H1 (cell line): ENCODE data around the gene SLC22A23. TPM values are rescaled to one million over a fixed set of nuclear protein-coding genes. Genes with fewer than 3 reads are reported as not detected.

Experiments
- polyA plus RNA-seq, 7 experiments: library from polyadenylated mRNA; depleted of rRNA in 3 of 7; stranded (reverse) in 5 of 7; unstranded in 2 of 7; fragments of >200 nt in 5 of 7; fragments of 200-250 nt in 2 of 7; gene quantifications; 1 replicate in 5 of 7; 2 replicates in 1 of 7; 4 replicates in 1 of 7; pipeline versions ENCODE4 v1.2.1 to v1.2.3, GENCODE V29; 2011 to 2013; ENCODE audit warnings: missing spikeins in 2 of 7, mixed read lengths in 2 of 7
- total RNA-seq: library from RNA; stranded (reverse); fragmentation: NEBNext Ultra II Directional; extraction: Animal tissue kit (Norgen Biotek cat#: 25700); gene quantifications from 2 replicates; pipeline ENCODE4 v1.2.1, GENCODE V29; 2021
- TF ChIP-seq, protein P1 (sequence below): IDR thresholded peaks from 2 replicates; pipeline ENCODE4 v1.6.1; 2011; ENCODE audit warnings: low read length, improper control_type of control experiment

The SLC22A23 gene
- total and polyA plus RNA-seq, 2 of the 8 experiments (the other 6 are each of a cell fraction or from before 2014, with no cell fraction given), result 9.9 to 38.4 TPM

DNA sequence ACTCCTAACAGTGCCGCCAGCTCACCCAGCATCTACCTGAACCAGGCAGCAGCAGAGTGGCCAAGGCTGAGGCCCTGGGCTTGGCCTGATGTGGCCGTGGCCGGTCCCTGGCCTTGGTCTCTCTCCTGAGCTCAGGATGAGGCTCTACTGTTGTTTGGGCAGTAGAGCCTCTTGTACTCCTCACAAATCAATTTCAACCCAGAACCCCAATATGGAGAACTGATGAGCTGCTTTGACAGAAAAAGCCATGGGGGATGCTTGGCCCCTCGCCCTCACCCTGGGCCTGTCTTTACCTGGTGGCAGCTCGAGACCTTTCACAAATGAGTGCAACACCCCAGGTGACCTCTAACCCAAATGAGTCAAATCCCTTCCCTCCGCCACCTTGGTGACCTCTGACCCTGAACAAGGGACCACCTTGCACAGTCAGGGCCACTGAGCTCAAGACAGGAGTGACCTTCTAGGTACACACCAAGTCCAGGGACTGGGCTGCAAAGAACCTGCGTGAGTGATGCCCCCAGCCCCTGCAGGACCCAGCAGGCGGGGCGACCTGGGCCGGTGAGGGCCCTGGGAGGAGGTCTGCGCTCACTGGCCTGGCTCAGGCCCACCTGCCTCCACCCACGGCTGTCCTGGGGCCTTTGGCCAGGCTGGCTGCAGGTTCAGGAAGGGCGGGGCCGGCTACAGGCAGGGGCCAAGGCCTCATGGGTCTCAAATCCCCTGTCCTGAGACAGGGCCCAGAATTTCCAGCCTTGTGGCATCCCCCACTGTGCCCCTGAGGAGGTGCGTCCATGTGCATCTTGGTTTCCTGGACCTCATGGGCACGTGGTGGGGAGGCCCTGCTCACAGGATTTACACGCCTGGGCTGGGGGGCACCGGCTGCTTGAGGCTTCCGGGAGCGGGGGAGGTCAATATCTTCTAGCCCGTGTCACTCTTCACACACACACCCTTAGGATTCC lies 167.9 kb downstream of the SLC22A23 start (continued):
- TF ChIP-seq, protein P1, sequence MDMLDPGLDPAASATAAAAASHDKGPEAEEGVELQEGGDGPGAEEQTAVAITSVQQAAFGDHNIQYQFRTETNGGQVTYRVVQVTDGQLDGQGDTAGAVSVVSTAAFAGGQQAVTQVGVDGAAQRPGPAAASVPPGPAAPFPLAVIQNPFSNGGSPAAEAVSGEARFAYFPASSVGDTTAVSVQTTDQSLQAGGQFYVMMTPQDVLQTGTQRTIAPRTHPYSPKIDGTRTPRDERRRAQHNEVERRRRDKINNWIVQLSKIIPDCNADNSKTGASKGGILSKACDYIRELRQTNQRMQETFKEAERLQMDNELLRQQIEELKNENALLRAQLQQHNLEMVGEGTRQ, result no peak
